ENCODE results near the gene MTIF3. TPM values are rescaled to one million over a fixed set of nuclear protein-coding genes. Genes with fewer than 3 reads are reported as not detected.
A peak's percentile ranks its signal among the peaks of the same experiment; 100 is the strongest.
"Not testable (repeated sequence)": the region's sequence is repeated elsewhere in the genome, so short reads cannot be mapped to it uniquely, and the experiment has no call there.

Gene MTIF3
- total RNA-seq, 1 donor from 2014 or later: 40.9 TPM

DNA sequence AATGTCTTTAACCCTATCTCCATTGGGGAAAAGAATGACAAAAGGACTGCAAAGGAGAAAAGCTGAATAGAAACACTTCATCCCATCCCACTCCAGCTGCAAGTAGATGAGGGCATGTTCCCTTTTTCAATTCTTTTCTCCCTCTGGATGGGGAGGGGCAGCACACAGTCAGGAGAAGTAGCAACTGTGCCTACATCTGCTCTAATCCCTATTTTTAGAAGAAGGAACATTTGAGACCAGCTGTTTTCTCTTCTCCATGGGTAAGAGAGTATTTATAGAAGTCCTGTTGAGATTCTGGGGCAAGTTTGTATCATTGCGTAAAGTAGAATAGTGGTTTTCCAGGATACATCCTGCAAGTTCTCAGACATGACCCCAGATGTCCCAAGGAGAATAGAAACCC is 35.2 kb downstream of the MTIF3 start:
- DNase-seq (ENCODE audit: low spot score): no peak

DNA sequence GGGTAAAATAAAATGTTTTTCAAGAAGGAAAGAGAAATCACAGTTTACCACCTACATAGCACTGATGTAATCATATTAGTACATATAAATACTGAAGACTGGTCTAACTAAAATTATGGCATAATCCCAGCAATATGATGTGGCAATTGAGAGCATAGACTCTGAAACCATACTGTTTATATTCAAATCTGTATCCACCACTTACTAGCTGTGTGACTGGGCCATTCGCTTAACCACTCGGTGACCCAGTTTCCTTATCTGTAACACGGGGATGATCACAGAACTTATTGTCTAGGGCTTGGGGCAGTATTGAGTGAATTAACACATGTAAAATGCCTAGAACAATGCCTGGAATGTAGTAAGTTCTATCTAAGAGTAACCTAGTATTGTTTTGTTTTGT is 39.0 kb downstream of the MTIF3 start:
- DNase-seq (ENCODE audit: low spot score): no peak

DNA sequence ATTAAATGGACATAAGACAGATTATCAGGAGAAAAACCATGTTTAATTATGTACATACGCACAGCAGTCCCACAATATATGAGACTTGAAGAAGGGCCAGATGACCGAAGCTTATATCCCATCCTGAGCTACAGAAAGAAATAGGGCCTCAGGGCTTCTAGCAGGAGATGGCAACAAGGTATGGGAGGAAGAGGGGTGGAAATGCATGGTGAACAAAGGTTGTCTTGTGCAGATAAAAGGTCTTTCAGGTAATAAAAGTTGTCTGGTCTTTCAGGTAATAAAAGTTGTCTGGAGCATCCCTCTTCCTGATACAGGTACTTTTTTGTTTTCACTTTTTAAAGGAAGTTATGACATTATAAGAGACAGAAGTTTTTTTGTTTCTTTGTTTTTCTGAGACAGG is 41.4 kb downstream of the MTIF3 start:
- no peak for DNase-seq (ENCODE audit: low spot score)

DNA sequence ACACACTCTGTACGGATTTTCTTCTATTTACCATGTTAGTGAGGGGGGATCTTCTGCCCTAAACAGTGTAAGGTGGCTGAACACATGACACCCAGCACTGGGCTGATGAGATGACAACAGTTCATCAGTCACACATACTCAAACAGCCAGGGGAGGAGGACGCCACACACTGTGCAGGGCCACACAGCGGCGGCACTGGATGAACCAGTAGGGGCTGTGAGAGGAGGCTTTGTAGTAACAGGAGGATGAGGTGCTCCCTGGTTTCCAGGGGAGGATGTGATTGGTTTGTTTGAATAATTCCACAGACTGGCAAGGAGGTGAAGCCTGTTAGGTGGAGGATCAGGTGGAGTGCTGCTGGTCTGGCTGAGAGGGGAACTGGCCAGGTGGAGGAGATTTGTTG is 42.3 kb downstream of the MTIF3 start:
- no peak for DNase-seq (ENCODE audit: low spot score)

DNA sequence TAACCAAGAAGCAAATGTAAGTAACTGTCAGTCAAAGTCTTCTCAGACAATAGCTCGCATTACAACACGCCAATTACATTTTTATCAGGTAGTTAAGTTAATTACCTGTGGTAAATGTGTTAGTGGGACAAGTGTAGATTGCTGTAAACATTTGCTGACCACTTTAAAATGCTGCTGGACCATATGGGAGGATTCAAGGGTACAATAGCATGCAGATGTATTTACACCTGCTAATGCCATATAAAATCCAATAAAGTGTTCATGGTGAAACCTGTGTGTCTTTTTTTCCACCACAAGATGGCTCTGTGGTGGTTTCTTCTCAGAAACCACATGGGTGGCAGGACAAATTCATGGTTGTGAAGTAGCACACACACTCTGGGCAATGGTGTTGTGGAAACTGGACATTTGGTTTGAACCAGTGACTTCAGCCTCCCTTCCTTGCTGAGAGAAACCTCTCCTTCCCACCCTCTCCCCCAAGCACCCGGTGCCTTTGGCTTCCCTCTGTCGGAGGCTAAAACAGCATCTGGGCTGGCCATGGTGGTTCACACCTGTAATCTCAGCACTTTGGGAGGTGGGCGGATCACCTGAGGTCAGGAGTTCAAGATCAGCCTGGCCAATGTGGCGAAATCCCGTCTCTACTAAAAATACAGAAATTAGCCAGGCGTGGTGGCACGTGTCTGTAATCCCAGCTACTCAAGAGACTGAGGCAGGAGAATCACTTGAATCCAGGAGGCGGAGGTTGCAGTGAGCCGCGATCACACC is 44.0 kb downstream of the MTIF3 start:
- DNase-seq (ENCODE audit: low spot score): peak; percentile 32

DNA sequence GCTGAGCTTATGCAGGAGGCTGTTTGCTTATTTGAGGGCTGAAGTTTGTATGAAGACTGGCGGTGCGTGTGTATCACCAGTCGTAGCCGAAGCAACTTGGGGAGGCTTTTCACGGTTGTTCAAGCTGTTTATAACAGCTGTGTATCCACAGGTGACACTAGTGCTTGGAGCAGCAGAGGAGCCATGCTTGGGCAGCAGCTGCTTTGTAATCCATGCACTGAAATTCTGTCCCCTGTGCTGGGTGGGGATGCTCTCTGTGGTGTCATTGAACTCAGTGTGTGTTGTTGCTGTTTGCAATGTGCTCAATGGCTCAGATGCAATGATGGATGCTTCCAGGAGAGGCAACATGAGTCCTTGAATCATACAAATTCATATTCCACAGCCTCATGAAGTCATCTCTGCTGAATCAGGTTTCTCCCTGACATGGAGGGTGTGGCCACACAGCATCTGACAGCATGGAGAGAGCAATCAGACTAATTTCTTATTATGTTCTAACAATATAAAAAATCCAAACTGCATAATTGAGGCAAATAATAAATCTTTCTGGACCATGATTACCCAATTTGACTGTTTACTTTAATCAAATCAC is 44.7 kb downstream of the MTIF3 start:
- no peak for DNase-seq (ENCODE audit: low spot score)

DNA sequence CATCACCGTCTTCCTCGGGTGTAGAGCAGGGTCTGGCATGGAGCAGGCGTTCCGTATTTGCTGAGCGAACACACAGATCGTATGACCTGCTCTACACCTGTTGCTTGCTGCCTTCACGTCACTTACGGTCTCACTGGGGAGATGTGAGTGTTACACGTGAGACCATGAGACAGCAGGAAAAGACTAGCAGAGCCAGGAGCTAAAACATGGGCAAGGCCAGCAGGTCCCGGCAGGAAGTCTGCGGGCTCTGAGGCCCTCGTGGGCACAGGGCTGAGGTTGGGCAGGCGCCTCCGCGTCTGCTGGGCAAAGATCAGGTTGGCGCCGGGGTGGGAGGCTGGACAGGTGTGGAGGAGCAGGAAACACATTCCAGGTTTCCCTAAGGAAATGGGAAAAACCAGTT is 45.7 kb downstream of the MTIF3 start:
- no peak for DNase-seq (ENCODE audit: low spot score)

- peak; percentile 16 for DNase-seq (ENCODE audit: low spot score)
These were observed 46.5 kb downstream of the MTIF3 start for GRCh38 chr13:27403727-27404385.

GRCh38 chr13:27403203-27403678 is 47.1 kb downstream of the MTIF3 start:
- peak; percentile 84 for DNase-seq (ENCODE audit: low spot score)

GRCh38 chr13:27401210-27401609 is 49.2 kb downstream of the MTIF3 start:
- peak; percentile 7 for DNase-seq (ENCODE audit: low spot score)

GRCh38 chr13:27400405-27400804 is 50.0 kb downstream of the MTIF3 start:
- DNase-seq (ENCODE audit: low spot score): not testable (repeated sequence)

GRCh38 chr13:27398360-27398759 is 52.0 kb downstream of the MTIF3 start:
- no peak for DNase-seq (ENCODE audit: low spot score)

- DNase-seq (ENCODE audit: low spot score): no peak
These were observed 54.0 kb downstream of the MTIF3 start for GRCh38 chr13:27396252-27396846.

DNA sequence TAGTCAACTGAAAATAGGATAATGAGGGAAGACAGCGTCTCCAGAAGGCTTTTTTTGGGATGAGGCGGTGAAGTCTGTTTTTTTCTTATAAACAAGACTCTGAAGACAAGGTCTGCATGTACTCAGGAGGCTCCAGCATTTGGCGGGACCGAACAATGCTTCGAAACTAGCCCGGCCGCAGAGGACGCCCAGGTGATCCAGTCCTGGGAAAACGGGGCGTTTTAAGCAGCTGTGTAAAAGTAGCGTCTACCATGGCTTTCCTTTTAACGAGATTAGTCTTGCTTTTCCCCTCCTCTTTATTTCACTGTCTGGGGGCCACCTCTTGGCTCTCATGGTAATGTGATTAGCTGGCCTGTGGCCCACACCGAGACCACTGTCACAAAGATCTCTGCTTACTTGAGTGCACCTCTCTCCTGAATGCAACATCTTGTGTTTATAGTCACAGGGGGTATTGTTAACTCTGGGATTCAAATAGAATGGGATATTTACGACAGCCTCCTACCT is 55.3 kb downstream of the MTIF3 start:
- no peak for DNase-seq (ENCODE audit: low spot score)

DNA sequence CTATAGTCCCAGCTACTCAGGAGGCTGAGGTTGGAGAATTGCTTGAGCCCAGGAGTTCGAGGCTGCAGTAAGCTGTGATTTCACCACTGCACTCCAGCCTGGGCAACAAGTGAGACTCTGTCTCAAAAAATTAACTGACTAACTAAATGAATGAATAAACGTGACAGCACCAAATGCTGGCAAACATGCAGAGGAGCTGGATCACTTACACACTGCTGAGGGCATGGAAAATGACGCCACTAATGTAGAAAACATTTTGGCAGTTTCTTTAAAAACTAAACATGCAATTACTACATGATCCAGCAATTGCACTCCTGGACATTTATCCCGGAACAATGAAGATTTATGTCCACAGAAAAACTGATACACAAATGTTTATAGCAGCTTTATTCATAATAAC is 57.3 kb downstream of the MTIF3 start:
- DNase-seq (ENCODE audit: low spot score): no peak

GRCh38 chr13:27391471-27391870 is 58.9 kb downstream of the MTIF3 start:
- no peak for DNase-seq (ENCODE audit: low spot score)

DNA sequence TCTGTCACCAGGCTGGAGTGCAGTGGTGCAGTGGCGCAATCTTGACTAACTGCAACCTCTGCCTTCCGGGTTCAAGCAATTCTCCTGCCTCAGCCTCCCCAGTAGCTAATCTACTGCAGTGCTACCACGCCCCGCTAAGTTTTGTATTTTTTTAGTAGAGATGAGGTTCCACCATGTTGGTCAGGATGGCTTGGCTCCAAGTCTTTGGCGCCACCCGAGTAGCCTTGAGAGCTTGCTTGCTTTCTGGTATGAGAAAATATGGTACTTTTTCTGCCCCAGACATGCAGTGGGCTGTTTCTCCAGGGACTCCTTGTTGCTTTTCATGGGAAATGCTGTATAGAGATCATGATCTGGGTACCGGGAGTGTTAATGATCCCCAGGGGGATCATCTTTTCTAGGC is 60.5 kb downstream of the MTIF3 start:
- no peak for DNase-seq (ENCODE audit: low spot score)

DNA sequence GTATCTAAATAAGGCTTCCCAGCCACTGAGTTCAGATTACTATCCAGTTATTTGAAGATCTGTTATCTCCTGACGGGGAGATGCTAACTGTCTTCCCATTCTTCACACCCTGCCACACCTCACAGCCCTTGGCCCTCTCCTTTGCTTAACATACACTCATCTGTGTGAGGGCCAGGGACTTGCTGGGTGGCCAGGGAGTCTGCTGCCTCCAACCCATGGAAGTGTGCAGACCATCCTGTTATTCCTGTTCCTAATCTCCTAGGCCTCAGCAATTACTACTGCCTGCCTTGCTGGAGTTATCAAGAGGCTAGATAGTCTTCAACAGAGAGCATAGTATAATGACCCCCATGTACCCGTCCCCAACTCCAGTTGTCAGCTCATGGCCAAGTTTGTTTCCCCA is 62.1 kb downstream of the MTIF3 start:
- no peak for DNase-seq (ENCODE audit: low spot score)
